Fibroblast of pulmonary artery (primary cell): ENCODE measurements around the gene EPHA7.
A peak's percentile ranks its signal among the peaks of the same experiment; 100 is the strongest.

Experiments
- DNase-seq: peaks from one replicate; pipeline ENCODE4 v3.0.0-alpha.2; 2010; ENCODE audit warnings: low read depth
- H3K4me3 ChIP-seq: replicated peaks from 2 replicates; pipeline ENCODE4 v1.5.1; 2011; ENCODE audit warnings: low read depth, mild to moderate bottlenecking, control low read depth, low read length, moderate library complexity
- CTCF ChIP-seq: IDR thresholded peaks from 2 replicates; pipeline ENCODE4 v1.5.1; 2011; ENCODE audit warnings: mild to moderate bottlenecking, control low read depth, low read length, inconsistent platforms; ENCODE audit errors: missing control alignments

Gene EPHA7

GRCh38 chr6:93210908-93211307 lies 208.5 kb downstream of the EPHA7 start:
- no peak for TF ChIP-seq CTCF
- no peak overlapping the region for H3K4me3 ChIP-seq
- DNase-seq = no peak

- no peak for TF ChIP-seq CTCF
Measured at GRCh38 chr6:93209358-93209757, 210.0 kb downstream of the EPHA7 start.

GRCh38 chr6:93196406-93196970 lies 222.9 kb downstream of the EPHA7 start:
- H3K4me3 ChIP-seq = no peak overlapping the region
- TF ChIP-seq CTCF = no peak
- peak; percentile 10 for DNase-seq

More at GRCh38 chr6:93209358-93209757, 210.0 kb downstream of the EPHA7 start:
- no peak for DNase-seq
- no peak overlapping the region for H3K4me3 ChIP-seq

GRCh38 chr6:93194480-93194879 lies 224.9 kb downstream of the EPHA7 start:
- TF ChIP-seq CTCF = no peak
- H3K4me3 ChIP-seq = no peak overlapping the region
- no peak for DNase-seq

- no peak for DNase-seq
- no peak for TF ChIP-seq CTCF
- H3K4me3 ChIP-seq = no peak overlapping the region
Measured at GRCh38 chr6:93193868-93194267, 225.5 kb downstream of the EPHA7 start.
